Cardiac muscle cell (in vitro differentiated cells and primary cell): ENCODE results near the gene COMMD10. TPM values are rescaled to one million over a fixed set of nuclear protein-coding genes. Genes with fewer than 3 reads are reported as not detected.
A peak's percentile ranks its signal among the peaks of the same experiment; 100 is the strongest.

Source experiments
- DNase-seq, 2 donors: peaks; one replicate each; pipeline versions ENCODE4 v3.0.0 to v3.0.0-alpha.2; 2010 to 2017; ENCODE audit warnings: low read depth in 1 of 2, low spot score in 1 of 2
- H3K27ac ChIP-seq: fragments of 200-600 bp; sonication (generic); 2 replicates; pipeline ENCODE4 v1.5.1; 2016
- H3K27me3 ChIP-seq: fragments of 200-600 bp; sonication (generic); 2 replicates; pipeline ENCODE4 v1.6.0; 2016; ENCODE audit warnings: control low read depth
- H3K36me3 ChIP-seq: fragments of 200-600 bp; sonication (generic); 2 replicates; pipeline ENCODE4 v1.5.1; 2016; ENCODE audit warnings: control low read depth
- H3K4me1 ChIP-seq: fragments of 200-600 bp; sonication (generic); 2 replicates; pipeline ENCODE4 v1.8.1; 2017; ENCODE audit warnings: low read depth, mild to moderate bottlenecking, mixed run types
- H3K4me3 ChIP-seq: fragments of 200-600 bp; sonication (generic); 2 replicates; pipeline ENCODE4 v1.5.1; 2016; ENCODE audit warnings: mild to moderate bottlenecking
- H3K9me3 ChIP-seq: fragments of 200-600 bp; sonication (generic); 2 replicates; pipeline ENCODE4 v1.5.1; 2017; ENCODE audit warnings: low read depth, mild to moderate bottlenecking, control low read depth
- CTCF ChIP-seq: IDR thresholded peaks from 2 replicates; pipeline ENCODE4 v1.5.1; 2012; ENCODE audit warnings: low read depth, mild to moderate bottlenecking, low read length
- polyA plus RNA-seq: library from polyadenylated mRNA; unstranded; fragments of >200 nt; fragmentation: Nextera tagmentation; extraction: Ambion mirVana; gene quantifications from 2 replicates; pipeline ENCODE4 v1.2.1, GENCODE V29; 2016
- total RNA-seq: library from RNA; depleted of rRNA; stranded (reverse); fragments of >200 nt; gene quantifications from 2 replicates; pipeline ENCODE4 v1.2.3, GENCODE V29; 2016

Gene COMMD10
- total and polyA plus RNA-seq, 2 experiments from 2014 or later, result 23.4 to 58.8 TPM

DNA sequence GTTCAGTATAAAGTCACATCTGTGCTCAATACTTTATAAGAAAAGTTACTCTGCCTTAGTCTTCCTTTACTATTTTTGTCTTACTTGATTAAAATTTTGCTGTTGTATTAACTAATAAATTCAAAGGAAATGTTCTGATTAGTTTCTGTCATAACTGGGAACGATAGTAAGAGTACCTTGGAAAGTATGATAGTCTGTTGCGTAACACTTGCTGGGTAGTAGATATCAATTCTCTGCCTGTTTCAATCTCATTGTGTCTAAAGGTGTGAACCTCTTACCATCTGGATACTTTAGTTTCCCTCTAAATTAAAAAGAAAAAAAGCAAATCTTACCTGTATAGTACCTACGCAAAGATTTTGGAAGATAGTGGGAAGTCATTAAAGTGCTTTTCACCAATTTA, 48.5 kb downstream of the COMMD10 start:
- H3K27me3 ChIP-seq, result no peaks in the 10 kb centered on the region
- DNase-seq, result no peak
- H3K27ac ChIP-seq, result no peak overlapping the region
- H3K36me3 ChIP-seq, result no peaks in the 10 kb centered on the region
- H3K4me3 ChIP-seq, result no peak overlapping the region
- TF ChIP-seq CTCF, result no peak
- no peaks in the 10 kb centered on the region for H3K4me1 ChIP-seq
- no peaks in the 10 kb centered on the region for H3K9me3 ChIP-seq

DNA sequence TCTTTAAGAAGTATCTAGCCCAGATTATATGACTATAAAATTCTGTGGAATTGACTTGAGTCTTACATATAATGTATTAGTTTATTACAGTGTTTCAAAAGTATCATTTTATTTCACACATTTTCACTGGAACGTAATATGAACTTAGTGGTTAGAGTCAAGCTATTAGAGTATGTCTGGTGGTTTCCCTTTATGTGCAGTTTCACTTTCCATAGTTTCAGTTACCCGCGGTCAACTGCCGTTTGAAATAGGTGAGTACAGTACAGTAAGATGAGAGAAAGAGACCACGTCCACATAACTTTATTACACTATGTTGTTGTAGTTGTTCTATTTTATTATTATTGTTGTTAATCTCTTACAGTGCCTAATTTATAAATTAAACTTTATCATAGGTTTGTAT, 50.5 kb downstream of the COMMD10 start:
- no peaks in the 10 kb centered on the region for H3K27me3 ChIP-seq
- H3K9me3 ChIP-seq, result no peaks in the 10 kb centered on the region
- no peak for TF ChIP-seq CTCF
- no peaks in the 10 kb centered on the region for H3K4me1 ChIP-seq
- no peak overlapping the region for H3K4me3 ChIP-seq
- H3K36me3 ChIP-seq, result no peaks in the 10 kb centered on the region
- H3K27ac ChIP-seq, result no peak overlapping the region
- no peak for DNase-seq

DNA sequence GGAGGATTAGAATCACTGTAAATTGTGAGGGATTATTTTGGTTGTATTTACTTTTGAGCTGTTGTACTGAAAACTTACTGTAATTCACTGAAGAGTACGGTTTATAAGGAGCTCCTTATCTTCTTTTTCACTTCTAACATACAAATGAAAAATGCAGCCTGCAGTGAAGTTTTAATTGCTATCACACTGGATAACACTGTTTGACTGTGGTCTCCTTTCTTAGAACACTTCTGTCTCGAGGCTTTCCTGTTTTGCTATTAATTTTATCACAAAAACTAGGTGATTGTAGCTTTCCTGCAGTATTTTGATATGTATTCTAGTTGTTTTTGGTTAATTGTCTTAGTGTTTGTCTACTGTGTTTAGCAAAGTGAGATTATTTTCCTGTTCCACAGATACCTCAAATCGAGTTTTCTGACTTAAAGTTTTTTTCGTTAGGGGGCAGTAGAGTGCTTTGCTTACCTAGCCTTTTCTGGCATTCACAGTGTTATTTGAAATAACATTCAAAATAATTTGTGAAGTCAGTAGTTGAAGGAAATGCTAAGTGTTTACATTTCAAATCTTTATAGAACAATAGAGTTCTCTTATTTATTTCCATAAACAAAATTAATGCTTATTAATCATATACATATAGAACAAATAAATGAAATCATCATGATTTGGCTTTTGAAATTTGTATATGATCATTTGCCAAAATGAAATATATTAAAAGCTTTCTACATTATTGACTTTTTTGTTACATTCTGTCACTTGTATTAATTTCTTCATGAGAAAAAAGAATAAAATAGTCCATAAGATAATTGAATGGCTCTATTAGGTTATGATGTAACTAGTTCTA, 52.9 kb downstream of the COMMD10 start:
- peak; percentile 62 to 74 for DNase-seq
- H3K27ac ChIP-seq, result no peak overlapping the region

GRCh38 chr5:116142495-116142894, 57.7 kb downstream of the COMMD10 start:
- no peak for TF ChIP-seq CTCF
- no peak overlapping the region for H3K4me3 ChIP-seq
- H3K4me1 ChIP-seq, result no peaks in the 10 kb centered on the region
- H3K27me3 ChIP-seq, result no peaks in the 10 kb centered on the region
- no peak overlapping the region for H3K27ac ChIP-seq
- no peak for DNase-seq
- H3K36me3 ChIP-seq, result no peaks in the 10 kb centered on the region
- H3K9me3 ChIP-seq, result no peaks in the 10 kb centered on the region

More for the DNA sequence above, 52.9 kb downstream of the COMMD10 start:
- H3K4me3 ChIP-seq, result no peak overlapping the region
- H3K36me3 ChIP-seq, result no peaks in the 10 kb centered on the region
- no peaks in the 10 kb centered on the region for H3K27me3 ChIP-seq
- peak; percentile 66 for TF ChIP-seq CTCF
- H3K4me1 ChIP-seq, result no peaks in the 10 kb centered on the region
- H3K9me3 ChIP-seq, result no peaks in the 10 kb centered on the region

- H3K4me3 ChIP-seq, result no peak overlapping the region
- no peaks in the 10 kb centered on the region for H3K9me3 ChIP-seq
- no peaks in the 10 kb centered on the region for H3K4me1 ChIP-seq
- peak in 1 of 2 donors; percentile 24 for DNase-seq
- H3K36me3 ChIP-seq, result no peaks in the 10 kb centered on the region
- no peak overlapping the region for H3K27ac ChIP-seq
- no peaks in the 10 kb centered on the region for H3K27me3 ChIP-seq
- no peak for TF ChIP-seq CTCF
These were observed 59.3 kb downstream of the COMMD10 start for GRCh38 chr5:116144103-116144502.
